Camera-type eye (tissue), 1 donor: ENCODE data around the gene SMIM27. TPM values are rescaled to one million over a fixed set of nuclear protein-coding genes. Genes with fewer than 3 reads are reported as not detected.

Source experiments
- total RNA-seq: library from RNA; depleted of rRNA; stranded (reverse); fragments of >200 nt; gene quantifications from one replicate; pipeline ENCODE4 v1.2.3, GENCODE V29; 2014

SMIM27 gene, protein sequence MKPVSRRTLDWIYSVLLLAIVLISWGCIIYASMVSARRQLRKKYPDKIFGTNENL
- total RNA-seq = 3.3 TPM

DNA sequence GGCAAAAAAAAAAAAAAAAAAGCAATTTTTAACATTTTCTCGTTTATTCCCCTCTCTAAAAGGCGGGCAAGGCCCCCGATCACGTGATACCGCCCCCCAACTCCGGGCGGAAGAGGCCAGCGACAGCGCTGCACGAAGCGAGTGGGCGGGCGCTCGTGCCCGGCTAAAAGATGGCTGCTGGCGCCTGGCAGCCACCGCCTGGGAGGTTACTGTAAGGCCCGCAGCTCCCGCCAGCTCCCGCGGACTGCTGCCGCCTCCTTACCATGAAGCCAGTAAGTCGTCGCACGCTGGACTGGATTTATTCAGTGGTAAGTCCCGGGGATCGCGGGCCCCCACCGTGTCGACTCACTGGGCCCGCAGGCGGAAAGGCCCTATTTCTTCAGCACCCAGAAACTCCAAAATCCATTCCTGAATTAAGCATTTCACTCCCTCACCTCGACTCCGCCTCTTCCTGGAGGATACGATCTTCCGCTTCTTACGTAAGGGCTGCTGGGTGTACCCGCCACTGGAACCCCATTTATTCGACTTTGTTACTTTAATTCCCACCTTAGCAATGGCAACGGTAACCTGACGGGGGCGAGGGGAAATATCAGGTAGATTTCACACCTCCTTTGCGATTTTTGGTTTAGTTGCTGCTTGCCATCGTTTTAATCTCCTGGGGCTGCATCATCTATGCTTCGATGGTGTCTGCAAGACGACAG, at the start of gene SMIM27, which contains the start of gene TOPORS:
TSS of gene SMIM27 (plus strand) at position 156 of the 701 bp plus-strand sequence. CDS start at position 264, 108 bp downstream.
TSS of gene TOPORS (minus strand) at position 415 of the 701 bp plus-strand sequence. CDS start at position 265, 150 bp downstream.

GRCh38 chr9:32526041-32526706, 26.0 kb upstream of the SMIM27 start, which contains the start of gene RIGI:
TSS of gene RIGI (minus strand) at chr9:32526196. CDS start at chr9:32526166, 30 bp downstream.

DNA sequence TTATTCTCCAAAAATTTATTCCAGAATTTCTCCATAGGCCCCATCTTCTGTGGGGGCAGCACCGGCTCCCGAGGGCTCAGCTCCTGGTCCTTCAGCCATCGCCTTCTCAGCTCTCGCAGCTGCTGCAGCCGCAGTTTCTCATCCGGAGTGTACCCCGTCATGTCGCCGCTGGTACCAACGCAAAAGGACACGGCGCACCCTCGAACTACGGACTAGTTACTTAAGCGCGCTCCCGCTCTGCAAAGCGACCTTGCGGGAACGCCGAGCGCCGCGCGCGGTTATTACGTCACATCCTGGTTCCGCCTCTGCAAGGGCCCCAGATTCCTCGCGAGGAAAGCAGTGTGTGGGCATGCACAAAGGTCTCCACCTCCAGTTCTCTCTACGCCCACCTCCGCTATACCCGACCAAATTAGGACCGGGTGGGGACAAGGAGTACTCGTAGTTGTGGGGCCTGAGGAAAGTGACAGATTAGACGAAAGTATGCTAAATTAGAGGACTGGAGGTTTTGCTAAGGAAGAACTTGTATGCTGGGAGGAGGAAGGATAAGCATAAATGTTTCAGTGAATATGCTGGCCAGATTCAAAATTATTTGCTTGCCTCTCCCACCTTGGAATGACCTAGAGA, 20.9 kb downstream of the SMIM27 start, which contains the start of gene NDUFB6:
TSS of gene NDUFB6 (minus strand) at position 260 of the 624 bp plus-strand sequence. CDS start at position 161, 99 bp downstream.

Other genes with a start within 250 kb of the SMIM27 start
- gene ACO1, start 167.7 kb upstream of the SMIM27 start, total RNA-seq = 27.5 TPM
- gene RIGI, start 26.1 kb upstream of the SMIM27 start, total RNA-seq = 10.2 TPM
- 47.6 TPM for gene TOPORS, start 259 bp downstream of the SMIM27 start, total RNA-seq
- gene NDUFB6, start 20.8 kb downstream of the SMIM27 start, total RNA-seq = 61.1 TPM
- gene TAF1L, start 83.3 kb downstream of the SMIM27 start, total RNA-seq = not detected
- gene TMEM215, start 231.2 kb downstream of the SMIM27 start, total RNA-seq = 52.2 TPM